A549 treated with AZD9567 at 1 μM for 4 hours (cell line): ENCODE results near the gene FAM8A1. TPM values are rescaled to one million over a fixed set of nuclear protein-coding genes. Genes with fewer than 3 reads are reported as not detected.

Experiments used
- total RNA-seq: library from RNA; stranded (reverse); fragments of 200-300 nt; extraction: Qiagen RNA extraction; gene quantifications from 5 replicates; pipeline ENCODE4 v1.2.3, GENCODE V29; 2022; ENCODE audit not compliant: insufficient read depth

FAM8A1 gene, protein sequence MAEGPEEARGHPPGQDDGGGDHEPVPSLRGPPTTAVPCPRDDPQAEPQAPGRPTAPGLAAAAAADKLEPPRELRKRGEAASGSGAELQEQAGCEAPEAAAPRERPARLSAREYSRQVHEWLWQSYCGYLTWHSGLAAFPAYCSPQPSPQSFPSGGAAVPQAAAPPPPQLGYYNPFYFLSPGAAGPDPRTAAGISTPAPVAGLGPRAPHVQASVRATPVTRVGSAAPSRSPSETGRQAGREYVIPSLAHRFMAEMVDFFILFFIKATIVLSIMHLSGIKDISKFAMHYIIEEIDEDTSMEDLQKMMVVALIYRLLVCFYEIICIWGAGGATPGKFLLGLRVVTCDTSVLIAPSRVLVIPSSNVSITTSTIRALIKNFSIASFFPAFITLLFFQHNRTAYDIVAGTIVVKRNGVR
- 3.4 to 4.9 TPM (median 4.5 TPM) in 5 replicates for total RNA-seq

DNA sequence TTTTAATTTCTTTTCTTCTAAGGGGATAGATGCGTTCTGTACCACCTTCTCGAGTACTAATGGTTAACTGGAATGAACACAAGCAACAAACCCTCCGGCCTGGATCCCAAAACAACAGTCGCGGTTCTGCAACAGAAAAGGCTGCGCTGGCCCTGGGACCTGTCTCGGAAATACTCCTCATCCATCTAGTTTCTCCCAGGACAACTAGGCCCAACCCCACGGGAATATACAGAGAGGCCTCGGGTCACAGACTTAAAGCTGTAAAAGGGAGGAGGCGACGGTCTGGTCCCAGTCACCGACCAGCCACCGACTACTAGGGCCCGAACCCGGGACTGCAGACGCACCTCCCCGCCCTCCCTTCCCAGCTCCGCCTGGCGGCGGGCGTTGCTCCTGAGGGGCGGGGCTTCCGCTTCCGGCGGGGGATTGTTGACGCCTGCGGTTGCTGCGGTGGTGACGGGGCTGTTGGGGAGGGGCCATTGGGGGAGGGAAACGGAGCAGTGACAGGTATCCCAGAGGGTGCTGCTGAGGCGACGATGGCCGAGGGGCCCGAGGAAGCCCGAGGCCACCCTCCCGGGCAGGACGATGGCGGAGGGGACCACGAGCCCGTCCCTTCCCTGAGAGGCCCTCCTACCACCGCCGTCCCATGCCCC, at the start of gene FAM8A1:
Gene FAM8A1, plus strand, starts transcription at position 426 of the 650 bp plus-strand sequence. Its CDS starts 108 bp downstream, at position 534.

Other genes with a start within 250 kb of the FAM8A1 start
- gene CAP2, start 206.7 kb upstream of the FAM8A1 start, total RNA-seq, result 9.9 to 19.8 TPM (median 11.3 TPM) in 5 replicates
- gene NUP153, start 106.6 kb downstream of the FAM8A1 start, total RNA-seq, result 27.7 to 32.0 TPM (median 29.2 TPM) in 5 replicates